ENCODE measurements around the gene DNASE1L1.

DNASE1L1 gene

GRCh38 chrX:154436983-154437752 is 28.1 kb upstream of the DNASE1L1 start, which contains the start of gene GDI1:
TSS of gene GDI1 (plus strand) at chrX:154437154. CDS start at chrX:154437255, 101 bp downstream.
- in situ Hi-C loops (cut with MboI; ENCODE audit: low sequenced_read_pairs) = no loop called here

GRCh38 chrX:154436374-154436982 is 27.4 kb upstream of the DNASE1L1 start:
- in situ Hi-C loops (cut with MboI; ENCODE audit: low sequenced_read_pairs) = no loop called here

GRCh38 chrX:154435171-154435733 is 26.2 kb upstream of the DNASE1L1 start:
- in situ Hi-C loops (cut with MboI; ENCODE audit: low sequenced_read_pairs) = no loop called here

- in situ Hi-C loops (cut with MboI; ENCODE audit: low sequenced_read_pairs) = no loop called here
Observed at GRCh38 chrX:154434394-154435168, 25.5 kb upstream of the DNASE1L1 start.

- in situ Hi-C loops (cut with MboI; ENCODE audit: low sequenced_read_pairs) = no loop called here
Observed at GRCh38 chrX:154433605-154434004, 24.6 kb upstream of the DNASE1L1 start.

GRCh38 chrX:154432210-154432609 is 23.2 kb upstream of the DNASE1L1 start:
- in situ Hi-C loops (cut with MboI; ENCODE audit: low sequenced_read_pairs) = no loop called here

GRCh38 chrX:154431341-154431740 is 22.3 kb upstream of the DNASE1L1 start:
- in situ Hi-C loops (cut with MboI; ENCODE audit: low sequenced_read_pairs) = no loop called here

GRCh38 chrX:154430916-154431315 is 21.9 kb upstream of the DNASE1L1 start:
- in situ Hi-C loops (cut with MboI; ENCODE audit: low sequenced_read_pairs) = no loop called here

GRCh38 chrX:154430479-154430878 is 21.4 kb upstream of the DNASE1L1 start:
- in situ Hi-C loops (cut with MboI; ENCODE audit: low sequenced_read_pairs) = no loop called here

- in situ Hi-C loops (cut with MboI; ENCODE audit: low sequenced_read_pairs) = no loop called here
Observed at GRCh38 chrX:154429711-154430110, 20.7 kb upstream of the DNASE1L1 start.

- in situ Hi-C loops (cut with MboI; ENCODE audit: low sequenced_read_pairs) = no loop called here
Observed at GRCh38 chrX:154428176-154429171, 19.4 kb upstream of the DNASE1L1 start, which contains the start of gene ATP6AP1. TSS of gene ATP6AP1 (plus strand) at chrX:154428677. CDS start at chrX:154428693, 16 bp downstream.

- in situ Hi-C loops (cut with MboI; ENCODE audit: low sequenced_read_pairs) = no loop called here
Observed at GRCh38 chrX:154426916-154427770, 18.1 kb upstream of the DNASE1L1 start.

- in situ Hi-C loops (cut with MboI; ENCODE audit: low sequenced_read_pairs) = no loop called here
Observed at GRCh38 chrX:154420402-154420756, 11.3 kb upstream of the DNASE1L1 start.

- in situ Hi-C loops (cut with MboI; ENCODE audit: low sequenced_read_pairs) = no loop called here
Observed at GRCh38 chrX:154419688-154420401, 10.8 kb upstream of the DNASE1L1 start.

- in situ Hi-C loops (cut with MboI; ENCODE audit: low sequenced_read_pairs) = no loop called here
Observed at GRCh38 chrX:154419189-154419588, 10.1 kb upstream of the DNASE1L1 start.

GRCh38 chrX:154417157-154417556 is 8.1 kb upstream of the DNASE1L1 start:
- in situ Hi-C loops (cut with MboI; ENCODE audit: low sequenced_read_pairs) = no loop called here

- in situ Hi-C loops (cut with MboI; ENCODE audit: low sequenced_read_pairs) = no loop called here
Observed at GRCh38 chrX:154413142-154413541, 4.1 kb upstream of the DNASE1L1 start.

GRCh38 chrX:154412468-154412867 is 3.4 kb upstream of the DNASE1L1 start:
- in situ Hi-C loops (cut with MboI; ENCODE audit: low sequenced_read_pairs) = no loop called here

- in situ Hi-C loops (cut with MboI; ENCODE audit: low sequenced_read_pairs) = no loop called here
Observed at GRCh38 chrX:154411981-154412340, 2.9 kb upstream of the DNASE1L1 start.

Data from HL-60/S4 (cell line).